EL (cell line): ENCODE results near the gene MPP2.
"Not testable (repeated sequence)": the region's sequence is repeated elsewhere in the genome, so short reads cannot be mapped to it uniquely, and the experiment has no call there.

Source experiments
- DNase-seq: peaks from one replicate; pipeline ENCODE4 v3.0.0-alpha.2; 2016

The MPP2 gene

DNA sequence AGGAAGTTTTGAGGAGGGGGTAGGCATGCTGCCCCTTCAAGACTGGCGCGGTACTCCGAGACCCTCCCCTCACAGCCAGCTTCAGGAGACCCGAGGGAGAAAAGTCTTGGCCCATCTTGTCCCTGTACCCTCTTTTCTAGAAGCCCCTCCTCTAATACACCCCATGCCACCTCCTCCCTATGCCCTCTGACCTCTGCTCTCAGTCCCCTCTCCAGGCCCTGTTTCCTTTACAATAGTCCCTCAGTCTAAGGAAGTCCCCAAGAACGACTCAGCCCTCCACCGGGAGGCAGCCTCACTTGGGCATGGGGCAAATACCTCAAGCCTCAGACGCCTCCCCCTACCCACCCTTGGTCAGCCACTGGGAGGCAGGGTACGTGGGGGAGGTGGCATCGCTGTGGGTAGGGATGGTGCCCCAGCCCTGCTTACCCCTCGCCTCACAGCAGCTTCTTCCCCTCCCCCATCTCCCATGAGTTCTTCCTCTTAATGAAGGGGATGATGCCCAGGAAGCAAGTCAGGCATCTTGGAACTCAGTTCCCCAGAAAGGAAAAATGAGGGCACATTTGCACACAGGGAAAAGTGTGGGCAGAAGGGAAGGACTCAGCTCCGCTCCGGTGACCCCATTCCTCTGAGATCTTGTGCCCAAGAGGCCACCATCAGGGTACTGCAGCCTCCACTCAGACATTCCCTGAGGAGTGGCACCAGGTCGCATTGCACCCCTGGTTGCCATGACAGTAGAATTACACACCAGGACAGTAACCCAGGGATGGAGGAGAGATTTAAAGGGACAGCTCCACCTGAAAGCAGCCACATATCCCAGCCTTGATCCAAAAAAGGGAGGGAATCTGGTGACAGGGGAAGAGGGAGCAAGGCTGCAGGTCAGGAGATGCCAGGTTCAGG, 6.2 kb downstream of the MPP2 start:
- DNase-seq = no peak

GRCh38 chr17:43900183-43900857, 7.0 kb downstream of the MPP2 start:
- peak; percentile 87 for DNase-seq

- no peak for DNase-seq
Measured at GRCh38 chr17:43898446-43898845, 8.9 kb downstream of the MPP2 start.

DNA sequence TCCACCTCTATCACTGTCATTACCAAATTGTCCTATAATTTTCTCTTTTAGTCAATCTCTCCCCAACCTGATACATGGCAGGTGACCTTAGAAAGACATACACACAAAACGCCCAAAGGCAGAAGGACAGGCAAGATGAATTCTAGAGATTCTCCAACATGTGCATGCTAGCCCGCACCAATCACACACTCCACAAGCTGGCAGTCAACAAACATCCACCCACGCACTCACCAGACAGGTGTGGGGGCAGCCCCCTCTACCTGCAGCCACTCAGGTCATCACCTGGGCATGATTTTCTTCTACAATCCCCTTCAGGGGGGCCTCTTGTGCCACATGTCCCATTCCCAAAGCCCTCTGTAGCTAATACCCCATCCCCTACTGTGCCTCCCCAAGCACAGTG, 9.5 kb downstream of the MPP2 start:
- no peak for DNase-seq

DNA sequence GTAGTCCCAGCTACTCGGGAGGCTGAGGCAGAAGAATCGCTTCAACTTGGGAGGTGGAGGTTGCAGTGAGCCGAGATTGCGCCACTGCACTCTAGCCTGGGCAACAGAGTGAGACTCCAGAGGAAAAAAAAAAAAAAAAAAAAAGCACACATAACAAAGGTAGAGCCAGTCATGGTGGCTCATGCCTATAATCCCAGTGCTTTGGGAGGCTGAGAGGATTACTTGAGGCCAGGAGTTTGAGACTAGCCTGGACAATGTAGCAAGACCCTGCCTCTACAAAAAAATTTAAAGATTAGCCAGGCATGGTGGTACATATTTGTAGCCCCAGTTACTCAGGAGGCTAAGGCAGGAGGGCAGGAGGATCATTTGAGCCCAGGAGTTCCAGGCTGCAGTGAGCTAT, 12.8 kb downstream of the MPP2 start:
- not testable (repeated sequence) for DNase-seq

DNA sequence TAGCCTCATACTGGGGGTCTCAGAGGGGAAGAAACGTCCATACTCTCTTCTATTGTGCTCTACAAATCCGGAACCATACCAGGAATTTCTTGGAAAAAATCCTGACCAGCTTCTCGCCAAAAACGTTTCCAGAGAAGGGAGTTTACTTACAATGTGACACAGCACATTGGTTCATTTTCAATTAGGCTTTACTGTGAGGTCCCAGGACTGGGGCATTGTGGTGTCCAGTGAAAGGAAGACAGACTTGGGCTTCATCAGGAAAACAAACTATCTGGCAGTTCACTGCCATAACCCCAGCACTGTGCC, 14.7 kb downstream of the MPP2 start:
- DNase-seq = no peak

- no peak for DNase-seq
Measured at GRCh38 chr17:43891851-43892646, 15.3 kb downstream of the MPP2 start.

DNA sequence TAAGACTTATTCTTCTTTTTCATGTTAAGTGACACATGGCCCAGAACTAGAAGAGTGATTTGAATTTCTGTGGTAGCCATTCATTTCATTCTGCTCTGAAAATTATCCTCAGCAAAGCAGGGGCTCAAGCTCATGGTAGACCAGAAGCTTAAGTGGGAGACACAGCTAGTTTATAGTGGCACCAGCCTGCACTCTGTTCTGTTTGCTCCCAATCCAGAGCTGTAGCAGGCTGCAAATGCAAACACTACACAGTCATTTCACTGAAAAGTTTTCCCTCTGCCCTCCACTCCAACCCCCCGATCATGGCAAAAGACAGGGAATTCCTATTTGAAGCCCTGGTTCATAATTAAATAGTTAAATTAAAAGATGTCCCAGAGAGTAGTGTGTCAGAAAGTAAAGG, 17.1 kb downstream of the MPP2 start:
- no peak for DNase-seq

DNA sequence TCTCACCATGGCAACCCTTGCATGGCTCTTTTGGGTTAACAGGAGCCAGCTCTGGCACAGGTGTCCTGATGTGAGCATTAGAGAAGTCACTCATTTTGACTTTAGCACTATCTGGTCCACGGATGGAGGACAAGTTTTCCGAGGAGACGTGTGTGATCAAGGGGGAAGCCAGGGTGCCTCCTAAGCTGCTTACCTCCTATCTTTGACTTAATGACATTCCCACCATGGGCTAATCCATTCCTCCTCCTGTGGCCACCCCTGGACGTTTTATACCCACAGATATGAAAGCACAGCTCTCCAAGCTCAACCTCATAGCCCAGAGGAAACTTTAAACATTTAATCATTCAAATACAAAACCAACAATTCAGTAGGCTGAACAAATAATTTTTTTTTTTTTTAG, 18.8 kb downstream of the MPP2 start:
- DNase-seq = no peak

DNA sequence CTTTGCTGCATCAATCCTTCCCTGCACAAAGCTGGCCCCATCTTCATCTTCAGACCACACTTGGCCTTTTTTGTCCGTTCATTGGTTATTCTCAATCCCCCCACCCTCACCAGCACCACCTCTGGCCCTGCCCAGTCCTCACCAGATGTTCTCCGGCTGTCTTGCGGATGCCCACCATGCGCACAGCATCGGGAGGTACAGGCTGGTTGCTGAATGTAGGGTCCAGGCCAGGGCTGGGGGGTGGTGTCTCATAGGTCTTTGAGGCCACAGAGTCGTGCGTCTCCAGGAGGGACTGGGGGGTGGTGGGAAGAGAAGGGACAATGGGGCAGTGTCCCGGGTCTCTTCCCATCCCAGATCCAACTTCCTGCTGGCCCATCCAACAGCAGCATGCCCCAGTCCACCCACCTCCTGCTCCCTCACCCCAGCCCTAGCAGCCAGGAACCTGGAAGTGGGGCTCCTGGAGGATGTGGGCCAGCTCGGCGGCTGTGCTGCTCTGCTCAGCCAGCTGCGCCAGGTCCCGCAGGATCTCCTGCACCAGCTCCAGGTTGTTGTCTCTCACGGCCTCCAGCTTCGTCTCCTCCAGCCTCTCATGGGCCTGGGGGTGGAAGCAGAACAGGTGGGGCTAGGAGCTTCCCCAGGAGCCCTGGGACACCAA, 24.4 kb downstream of the MPP2 start:
- DNase-seq = no peak

DNA sequence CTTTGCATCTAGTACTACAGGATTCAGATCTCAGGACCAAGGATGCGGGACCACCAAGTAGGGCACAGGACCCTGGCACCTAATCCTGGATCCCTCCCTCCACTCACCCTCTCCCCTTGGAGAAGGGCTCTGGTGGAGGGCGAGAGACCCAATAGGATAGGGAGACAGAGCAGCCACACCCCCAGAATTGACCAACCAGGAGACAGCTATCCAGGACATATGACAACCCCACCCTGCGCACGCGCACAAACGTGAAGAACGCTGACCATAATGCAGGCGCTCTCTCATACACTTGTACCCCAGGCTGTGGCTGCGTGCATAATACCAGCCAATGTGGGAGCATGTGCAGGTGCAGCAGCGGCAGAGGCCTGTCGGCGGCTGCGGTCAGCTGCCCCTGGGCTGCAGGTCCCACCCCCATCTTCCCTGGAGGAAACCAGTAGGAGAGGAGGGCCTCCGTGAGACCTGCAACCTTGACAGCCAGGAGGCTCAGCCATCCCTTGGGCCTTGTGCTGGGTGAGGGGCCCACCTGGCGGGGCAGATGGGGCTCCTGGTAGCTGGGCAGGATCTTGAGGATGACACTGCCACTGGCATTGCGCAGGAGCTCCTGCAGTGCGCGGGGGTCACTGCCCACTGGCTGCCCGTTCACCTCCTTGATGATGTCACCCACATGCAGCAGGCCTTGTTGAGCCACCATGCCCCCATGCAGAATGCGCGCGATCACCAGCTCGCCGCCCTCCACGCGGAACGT, 25.4 kb downstream of the MPP2 start:
- no peak for DNase-seq

- no peak for DNase-seq
Measured at GRCh38 chr17:43881181-43881580, 26.2 kb downstream of the MPP2 start.

GRCh38 chr17:43880420-43880991, 26.8 kb downstream of the MPP2 start:
- DNase-seq = peak; percentile 30

GRCh38 chr17:43879723-43880419, 27.5 kb downstream of the MPP2 start:
- no peak for DNase-seq

GRCh38 chr17:43878260-43879175, 28.8 kb downstream of the MPP2 start:
- DNase-seq = peak; percentile 90

GRCh38 chr17:43877451-43878155, 29.7 kb downstream of the MPP2 start:
- DNase-seq = no peak

DNA sequence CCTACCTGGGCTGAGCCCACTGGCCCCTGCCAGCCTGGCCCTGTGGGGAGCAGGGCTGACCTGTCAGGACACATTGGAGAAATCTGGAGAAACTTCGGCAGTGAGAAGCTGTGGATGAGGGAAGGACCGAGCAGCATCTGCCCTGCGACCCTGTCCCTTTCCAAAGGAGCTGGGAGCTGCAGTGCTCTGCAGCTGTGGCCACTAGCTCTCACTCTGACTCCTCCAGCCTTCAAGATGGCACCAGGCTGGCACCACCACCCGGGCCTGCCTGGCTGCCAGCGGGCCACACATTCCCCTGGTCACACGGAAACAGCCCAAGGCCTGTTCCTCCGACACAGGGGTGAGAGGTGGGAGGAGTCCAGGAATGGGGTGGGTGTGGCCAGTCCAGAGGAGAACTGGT, 30.3 kb downstream of the MPP2 start:
- no peak for DNase-seq

- DNase-seq = no peak
Measured at GRCh38 chr17:43875476-43876147, 31.7 kb downstream of the MPP2 start.

DNA sequence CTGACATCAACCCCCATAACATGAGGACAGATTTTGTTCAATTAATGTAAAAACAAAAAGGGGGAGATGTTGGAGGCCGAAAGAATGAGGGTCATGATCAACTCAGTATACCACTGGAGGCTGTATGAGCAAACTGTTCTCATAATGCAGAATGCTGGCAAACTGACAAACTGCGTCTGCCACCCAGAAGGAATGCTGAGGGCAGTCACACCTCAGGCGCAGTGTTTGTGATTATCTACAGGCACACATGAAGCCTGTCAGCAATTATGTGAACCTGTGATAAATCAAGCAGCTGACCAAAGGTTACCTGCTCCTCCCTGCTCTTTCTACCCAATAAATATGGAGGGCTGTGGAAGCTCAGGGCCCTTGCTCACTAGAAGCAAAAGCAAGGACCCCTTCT, 33.0 kb downstream of the MPP2 start:
- no peak for DNase-seq
